HepG2 (cell line): Measurements from ENCODE around the gene MAB21L4. TPM values are rescaled to one million over a fixed set of nuclear protein-coding genes. Genes with fewer than 3 reads are reported as not detected.
A peak's percentile ranks its signal among the peaks of the same experiment; 100 is the strongest.

ENCODE experiments used
- CCAR2 ChIP-seq: fragments of 200-400 bp; formaldehyde crosslinking; optimal IDR thresholded peaks from 2 replicates; pipeline ENCODE3; 2018; ENCODE audit warnings: low read depth, mild to moderate bottlenecking, low read length, moderate library complexity
- FLYWCH1 ChIP-seq: sonication (generic); formaldehyde crosslinking; IDR thresholded peaks from 2 replicates; pipeline ENCODE4 v1.8.1; 2023; ENCODE audit warnings: mild to moderate bottlenecking, missing genetic modification reagents
- FOXA1 ChIP-seq, 2 experiments: fragments of 450-650 bp in 1 of 2; sonication (generic) in 1 of 2; formaldehyde crosslinking in 1 of 2; IDR thresholded peaks; 2 replicates each; pipeline versions ENCODE4 v1.4.0 to v1.6.1; 2016 to 2020; ENCODE audit warnings: missing genetic modification reagents in 1 of 2
- GABPB1 ChIP-seq: IDR thresholded peaks from 2 replicates; pipeline ENCODE4 v1.6.1; 2016; ENCODE audit warnings: mild to moderate bottlenecking, missing genetic modification reagents, moderate library complexity, missing compliant biosample characterization
- HOXA7 ChIP-seq: sonication (generic); formaldehyde crosslinking; IDR thresholded peaks from 2 replicates; pipeline ENCODE4 v1.8.1; 2022; ENCODE audit warnings: mild to moderate bottlenecking, missing genetic modification reagents, moderate library complexity
- NFAT5 ChIP-seq: sonication (generic); formaldehyde crosslinking; IDR thresholded peaks from 2 replicates; pipeline ENCODE4 v1.4.0; 2020; ENCODE audit warnings: missing genetic modification reagents
- PHF21A ChIP-seq: sonication (generic); formaldehyde crosslinking; IDR thresholded peaks from 2 replicates; pipeline ENCODE4 v1.5.0; 2020; ENCODE audit warnings: mild to moderate bottlenecking, missing genetic modification reagents
- PRMT3 ChIP-seq: sonication (generic); formaldehyde crosslinking; IDR thresholded peaks from 2 replicates; pipeline ENCODE4 v1.8.1; 2022; ENCODE audit warnings: low read depth, mild to moderate bottlenecking, moderate library complexity, missing genetic modification reagents, borderline replicate concordance
- RFX3 ChIP-seq: IDR thresholded peaks from 2 replicates; pipeline ENCODE4 v1.6.1; 2016; ENCODE audit warnings: missing biosample characterization, missing genetic modification reagents
- ZC3H13 ChIP-seq: sonication (generic); formaldehyde crosslinking; IDR thresholded peaks from 2 replicates; pipeline ENCODE4 v1.8.1; 2023; ENCODE audit warnings: mild to moderate bottlenecking, missing genetic modification reagents, moderate library complexity
- ZKSCAN5 ChIP-seq: sonication (generic); formaldehyde crosslinking; IDR thresholded peaks from 2 replicates; pipeline ENCODE4 v1.5.1; 2020; ENCODE audit warnings: mild to moderate bottlenecking, missing genetic modification reagents
- ZNF180 ChIP-seq: sonication (generic); formaldehyde crosslinking; IDR thresholded peaks from 2 replicates; pipeline ENCODE4 v1.4.0; 2020; ENCODE audit warnings: low read depth, missing genetic modification reagents, borderline replicate concordance
- ZNF230 ChIP-seq: sonication (generic); formaldehyde crosslinking; IDR thresholded peaks from 2 replicates; pipeline ENCODE4 v1.4.0; 2020; ENCODE audit warnings: mild to moderate bottlenecking, missing genetic modification reagents
- ZNF256 ChIP-seq: sonication (generic); formaldehyde crosslinking; conservative IDR thresholded peaks from 2 replicates; pipeline ENCODE4 v1.4.0; 2020; ENCODE audit warnings: missing genetic modification reagents
- ZNF431 ChIP-seq: sonication (generic); formaldehyde crosslinking; IDR thresholded peaks from 2 replicates; pipeline ENCODE4 v1.9.0; 2022; ENCODE audit warnings: missing genetic modification reagents, low read depth, mild to moderate bottlenecking, borderline replicate concordance
- ZNF546 ChIP-seq: sonication (generic); formaldehyde crosslinking; conservative IDR thresholded peaks from 2 replicates; pipeline ENCODE4 v1.8.1; 2023; ENCODE audit warnings: mild to moderate bottlenecking, missing genetic modification reagents
- ZNF614 ChIP-seq: IDR thresholded peaks from 2 replicates; pipeline ENCODE4 v1.6.1; 2018; ENCODE audit warnings: missing biosample characterization, missing genetic modification reagents, inconsistent platforms, borderline replicate concordance
- ZNF781 ChIP-seq: sonication (generic); formaldehyde crosslinking; IDR thresholded peaks from 2 replicates; pipeline ENCODE4 v1.5.1; 2020; ENCODE audit warnings: borderline replicate concordance, mild to moderate bottlenecking, missing genetic modification reagents; ENCODE audit errors: not compliant biosample characterization
- ZSCAN25 ChIP-seq: sonication (generic); formaldehyde crosslinking; IDR thresholded peaks from 2 replicates; pipeline ENCODE4 v1.8.0; 2022; ENCODE audit warnings: mild to moderate bottlenecking, missing genetic modification reagents
- polyA plus RNA-seq, 8 experiments: library from polyadenylated mRNA; depleted of rRNA in 3 of 8; stranded (reverse) in 7 of 8; unstranded in 1 of 8; fragments of >200 nt; fragmentation: Illumina TruSeq in 4 of 8; extraction: Trizol in 4 of 8; gene quantifications; 2 replicates each; pipeline versions ENCODE4 v1.2.1 to v1.2.3, GENCODE V29; 2011 to 2016; ENCODE audit warnings: low read depth in 4 of 8, missing spikeins in 1 of 8, mixed read lengths in 1 of 8; ENCODE audit not compliant: insufficient read depth in 1 of 8
- total RNA-seq, 5 experiments: library from RNA; depleted of rRNA; stranded (reverse); fragments of >200 nt; fragmentation: Illumina TruSeq; extraction: Trizol; gene quantifications; 2 replicates each; pipeline ENCODE4 v1.2.3, GENCODE V29; 2016; ENCODE audit warnings: low read depth in 1 of 5
- TF ChIP-seq, protein P1 (sequence below): sonication (generic); formaldehyde crosslinking; IDR thresholded peaks from 2 replicates; pipeline ENCODE4 v1.9.0; 2021; ENCODE audit warnings: missing genetic modification reagents, borderline replicate concordance
- TF ChIP-seq, protein P2 (sequence below): sonication (generic); formaldehyde crosslinking; IDR thresholded peaks from 2 replicates; pipeline ENCODE4 v1.5.0; 2020; ENCODE audit warnings: mild to moderate bottlenecking, missing genetic modification reagents, moderate library complexity

The MAB21L4 gene
- total and polyA plus RNA-seq, 2 of the 13 experiments (the other 11 are each of a cell fraction or from before 2014, with no cell fraction given) = 3.0 to 14.0 TPM

DNA sequence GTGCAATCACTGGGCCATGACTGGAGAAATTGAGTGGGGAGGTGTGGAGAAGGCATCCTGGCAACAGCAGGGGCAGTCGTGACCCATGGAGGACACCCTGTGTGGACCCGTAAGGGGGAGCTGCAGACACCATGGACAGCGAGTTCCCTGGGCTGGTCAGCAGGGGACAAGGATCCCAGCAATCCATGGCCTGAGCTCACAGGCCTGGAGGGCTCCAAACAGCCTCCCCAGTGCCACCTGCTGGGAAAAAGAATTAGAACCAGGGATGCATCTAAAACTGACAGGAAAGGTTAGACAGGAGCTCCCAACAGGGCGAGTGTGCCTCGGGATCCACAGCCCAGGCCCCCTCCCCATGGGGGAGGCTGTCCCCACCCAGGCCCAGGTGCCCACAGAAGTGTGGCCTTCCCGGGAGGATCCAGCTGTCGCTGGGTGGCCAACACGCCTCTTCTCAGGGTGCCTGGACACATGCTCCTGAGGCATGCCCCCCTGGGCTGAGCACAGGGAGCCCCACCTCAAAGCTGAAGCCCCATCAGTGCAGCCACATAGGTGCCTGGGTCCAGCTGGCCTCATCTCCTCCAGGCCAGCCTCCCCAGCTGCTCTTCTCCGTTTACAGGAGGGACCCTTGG lies 55.4 kb downstream of the MAB21L4 start (continued):
- no peak for TF ChIP-seq NFAT5 (CRISPR knock-in tag)
- no peak for TF ChIP-seq ZNF546
- TF ChIP-seq CCAR2 = no peak
- no peak for TF ChIP-seq HOXA7 (CRISPR knock-in tag)
- TF ChIP-seq PRMT3 (CRISPR knock-in tag) = no peak
- TF ChIP-seq ZNF781 (CRISPR knock-in tag) = peak; percentile 40
- no peak for TF ChIP-seq ZNF256 (CRISPR knock-in tag)
- no peak for TF ChIP-seq PHF21A (CRISPR knock-in tag)
- TF ChIP-seq, protein P1, sequence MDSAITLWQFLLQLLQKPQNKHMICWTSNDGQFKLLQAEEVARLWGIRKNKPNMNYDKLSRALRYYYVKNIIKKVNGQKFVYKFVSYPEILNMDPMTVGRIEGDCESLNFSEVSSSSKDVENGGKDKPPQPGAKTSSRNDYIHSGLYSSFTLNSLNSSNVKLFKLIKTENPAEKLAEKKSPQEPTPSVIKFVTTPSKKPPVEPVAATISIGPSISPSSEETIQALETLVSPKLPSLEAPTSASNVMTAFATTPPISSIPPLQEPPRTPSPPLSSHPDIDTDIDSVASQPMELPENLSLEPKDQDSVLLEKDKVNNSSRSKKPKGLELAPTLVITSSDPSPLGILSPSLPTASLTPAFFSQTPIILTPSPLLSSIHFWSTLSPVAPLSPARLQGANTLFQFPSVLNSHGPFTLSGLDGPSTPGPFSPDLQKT = no peak
- TF ChIP-seq FLYWCH1 (CRISPR knock-in tag) = no peak
- TF ChIP-seq, protein P2, sequence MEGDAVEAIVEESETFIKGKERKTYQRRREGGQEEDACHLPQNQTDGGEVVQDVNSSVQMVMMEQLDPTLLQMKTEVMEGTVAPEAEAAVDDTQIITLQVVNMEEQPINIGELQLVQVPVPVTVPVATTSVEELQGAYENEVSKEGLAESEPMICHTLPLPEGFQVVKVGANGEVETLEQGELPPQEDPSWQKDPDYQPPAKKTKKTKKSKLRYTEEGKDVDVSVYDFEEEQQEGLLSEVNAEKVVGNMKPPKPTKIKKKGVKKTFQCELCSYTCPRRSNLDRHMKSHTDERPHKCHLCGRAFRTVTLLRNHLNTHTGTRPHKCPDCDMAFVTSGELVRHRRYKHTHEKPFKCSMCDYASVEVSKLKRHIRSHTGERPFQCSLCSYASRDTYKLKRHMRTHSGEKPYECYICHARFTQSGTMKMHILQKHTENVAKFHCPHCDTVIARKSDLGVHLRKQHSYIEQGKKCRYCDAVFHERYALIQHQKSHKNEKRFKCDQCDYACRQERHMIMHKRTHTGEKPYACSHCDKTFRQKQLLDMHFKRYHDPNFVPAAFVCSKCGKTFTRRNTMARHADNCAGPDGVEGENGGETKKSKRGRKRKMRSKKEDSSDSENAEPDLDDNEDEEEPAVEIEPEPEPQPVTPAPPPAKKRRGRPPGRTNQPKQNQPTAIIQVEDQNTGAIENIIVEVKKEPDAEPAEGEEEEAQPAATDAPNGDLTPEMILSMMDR (CRISPR knock-in tag) = peak; percentile 91
- no peak for TF ChIP-seq ZC3H13 (CRISPR knock-in tag)
- TF ChIP-seq ZNF431 = no peak
- TF ChIP-seq ZSCAN25 (CRISPR knock-in tag) = peak; percentile 57; the same call in 1 of the 2 replicates
- TF ChIP-seq GABPB1 = peak; percentile 24; the same call in 1 of the 2 replicates
- no peak for TF ChIP-seq RFX3
- TF ChIP-seq ZNF230 (CRISPR knock-in tag) = no peak
- no peak for TF ChIP-seq FOXA1 (IDR thresholded peaks at IDR 0.05)
- TF ChIP-seq FOXA1 (CRISPR knock-in tag; IDR thresholded peaks at IDR 0.05) = peak; percentile 49
- TF ChIP-seq ZNF180 (CRISPR knock-in tag) = no peak
- no peak for TF ChIP-seq ZKSCAN5 (CRISPR knock-in tag)
- TF ChIP-seq ZNF614 (CRISPR knock-in tag) = peak; percentile 67; the same call in 1 of the 2 replicates
